B cell (primary cell): ENCODE results near the gene CERS5. TPM values are rescaled to one million over a fixed set of nuclear protein-coding genes. Genes with fewer than 3 reads are reported as not detected.

Experiments used
- ATAC-seq: fragments of 200-7000 bp; cut with Tn5 transposase; one replicate; pipeline ENCODE4 v1.10.0; 2021; ENCODE audit warnings: low read depth, mild to moderate bottlenecking, moderate number of reproducible peaks, moderate library complexity
- CTCF ChIA-PET: fragments of 350-600 bp; sonication (Branson Sonifier 250); formaldehyde crosslinking; loops from one replicate; lab custom pipeline; 2021; ENCODE audit warnings: antibody characterized with exemption, inconsistent platforms; lab: Charles Lee
- POLR2A ChIA-PET: fragments of 350-600 bp; sonication (Branson Sonifier 250); formaldehyde crosslinking; loops from one replicate; lab custom pipeline; 2021; ENCODE audit warnings: antibody characterized with exemption; lab: Charles Lee
- DNase-seq: peaks from one replicate; pipeline ENCODE4 v3.0.0; 2013
- H2AFZ ChIP-seq: 2 replicates; pipeline ENCODE4 v1.6.1; 2012; ENCODE audit warnings: mild to moderate bottlenecking, low read depth, low read length; ENCODE audit not compliant: insufficient read depth, poor library complexity, severe bottlenecking
- H3K27ac ChIP-seq, 2 donors: 1 replicate in 1 of 2; 2 replicates in 1 of 2; pipeline ENCODE4 v1.5.1; 2012 to 2013; ENCODE audit warnings: low read length in 2 of 2, mild to moderate bottlenecking in 2 of 2, moderate library complexity in 1 of 2
- H3K27me3 ChIP-seq, 4 experiments: fragments of 200-600 bp in 1 of 4; sonication (generic) in 1 of 4; replicated peaks in 1 of 4; 1 replicate in 2 of 4; 2 replicates in 2 of 4; pipeline versions ENCODE4 v1.6.1 to v1.7.0; 2013 to 2016; ENCODE audit warnings: low read length in 3 of 4, mild to moderate bottlenecking in 2 of 4, mixed read lengths in 1 of 4, moderate library complexity in 1 of 4; ENCODE audit not compliant: insufficient read depth in 4 of 4, control insufficient read depth in 3 of 4; ENCODE audit errors: control extremely low read depth in 1 of 4
- H3K36me3 ChIP-seq, 2 experiments: replicated peaks in 1 of 2; 1 replicate in 1 of 2; 2 replicates in 1 of 2; pipeline versions ENCODE4 v1.6.1 to v1.7.1; 2013; ENCODE audit warnings: low read length in 1 of 2; ENCODE audit not compliant: insufficient read depth in 2 of 2, control insufficient read depth in 1 of 2; ENCODE audit errors: control extremely low read depth in 1 of 2, extremely low read depth in 1 of 2
- H3K4me1 ChIP-seq, 2 donors: fragments of 200-600 bp in 1 of 2; sonication (generic) in 1 of 2; 1 replicate in 1 of 2; 2 replicates in 1 of 2; pipeline versions ENCODE4 v1.5.1 to v1.6.1; 2013 to 2017; ENCODE audit warnings: low read length in 2 of 2; ENCODE audit not compliant: control insufficient read depth in 2 of 2, insufficient read depth in 2 of 2
- H3K4me2 ChIP-seq: replicated peaks from 2 replicates; pipeline ENCODE3; 2012; ENCODE audit warnings: mild to moderate bottlenecking, low read depth, low read length; ENCODE audit not compliant: poor library complexity, severe bottlenecking
- H3K4me3 ChIP-seq, 5 experiments: fragments of 200-600 bp in 1 of 5; sonication (generic) in 1 of 5; 1 replicate in 3 of 5; 2 replicates in 2 of 5; pipeline versions ENCODE4 v1.5.1 to v1.7.0; 2011 to 2016; ENCODE audit warnings: low read length in 4 of 5, mild to moderate bottlenecking in 4 of 5, low read depth in 2 of 5, control low read depth in 1 of 5, moderate library complexity in 1 of 5; ENCODE audit not compliant: insufficient read depth in 1 of 5; ENCODE audit errors: control extremely low read depth in 1 of 5, extremely low read depth in 1 of 5
- H3K79me2 ChIP-seq: fragments of 200-600 bp; sonication (generic); one replicate; pipeline ENCODE4 v1.6.0; 2016; ENCODE audit warnings: low read length; ENCODE audit not compliant: control insufficient read depth, insufficient read depth
- H3K9ac ChIP-seq: fragments of 200-600 bp; sonication (generic); 2 replicates; pipeline ENCODE4 v1.6.1; 2017; ENCODE audit warnings: mild to moderate bottlenecking, low read length, moderate library complexity
- H3K9me3 ChIP-seq, 3 donors: one replicate each; pipeline versions ENCODE4 v1.6.1 to v1.7.1; 2013; ENCODE audit warnings: low read length in 2 of 3; ENCODE audit not compliant: control insufficient read depth in 2 of 3, insufficient read depth in 1 of 3; ENCODE audit errors: control extremely low read depth in 1 of 3
- H4K20me1 ChIP-seq: 2 replicates; pipeline ENCODE4 v1.6.0; 2012; ENCODE audit warnings: mild to moderate bottlenecking, low read length; ENCODE audit not compliant: insufficient read depth, control insufficient read depth, poor library complexity, severe bottlenecking
- H3K27ac Mint-ChIP-seq: one replicate; pipeline ENCODE4 v1.8.0; 2021; ENCODE audit warnings: mixed read lengths
- H3K27me3 Mint-ChIP-seq: one replicate; pipeline ENCODE4 v1.8.0; 2021; ENCODE audit warnings: mixed read lengths
- H3K4me1 Mint-ChIP-seq: one replicate; pipeline ENCODE4 v1.8.0; 2021; ENCODE audit warnings: mixed read lengths
- H3K4me3 Mint-ChIP-seq: one replicate; pipeline ENCODE4 v1.8.0; 2021; ENCODE audit warnings: mixed read lengths
- H3K9me3 Mint-ChIP-seq: one replicate; pipeline ENCODE4 v1.8.0; 2022; ENCODE audit warnings: mixed read lengths; ENCODE audit not compliant: insufficient read depth
- CTCF ChIP-seq: fragments of 200-600 bp; IDR thresholded peaks from one replicate; pipeline ENCODE4 v1.8.0; 2022; ENCODE audit warnings: antibody characterized with exemption, mild to moderate bottlenecking
- EZH2 ChIP-seq: IDR thresholded peaks from 2 replicates; pipeline ENCODE4 v1.6.1; 2012; ENCODE audit warnings: borderline replicate concordance, low read depth, mild to moderate bottlenecking, moderate library complexity, low read length; ENCODE audit not compliant: insufficient read depth, poor library complexity, severe bottlenecking
- WGBS: methylation state at CpG from one replicate; pipeline ENCODE4 v1.1.5; 2013; ENCODE audit warnings: missing lambda C conversion rate; ENCODE audit not compliant: insufficient coverage; 5-methylcytosine and 5-hydroxymethylcytosine counted together
- intact Hi-C: fragments of 100-400 bp; cut with micrococcal nuclease; formaldehyde crosslinking; loops from one replicate; pipeline ENCODE4 v1.10.0; 2022
- polyA plus RNA-seq: library from polyadenylated mRNA; depleted of rRNA; stranded (reverse); fragments of >200 nt; gene quantifications from 2 replicates; pipeline ENCODE4 v1.2.3, GENCODE V29; 2012
- total RNA-seq, 2 donors: library from RNA; stranded (reverse); fragments of 120-200 nt in 1 of 2; gene quantifications; 1 replicate in 1 of 2; 2 replicates in 1 of 2; pipeline versions ENCODE4 v1.2.3 to v1.2.4, GENCODE V29; 2013 to 2022

CERS5 gene
- total and polyA plus RNA-seq, 2 donors (not counting 1 experiment from before 2014, with no cell fraction given): 32.3 to 72.0 TPM

GRCh38 chr12:50160643-50161042 is 6.5 kb downstream of the CERS5 start:
- TF ChIP-seq CTCF (no peak), EZH2 (no peak)
- DNase-seq: no peak
- Histone ChIP-seq H3K9ac (no peak overlapping the region), H3K79me2 (peaks cover 82% of the 10 kb centered on the region), H3K4me1 (peaks cover 3 to 4% of the 10 kb centered on the region in 2 donors), H4K20me1 (peaks cover 9% of the 10 kb centered on the region), H3K36me3 (peaks cover 2 to 3% of the 10 kb centered on the region in 2 experiments), H3K27me3 (no peaks in the 10 kb centered on the region), H3K27ac (peak overlapping the region in 1 of 2 donors; percentile 59), H3K9me3 (no peaks in the 10 kb centered on the region), H3K4me3 (no peak overlapping the region), H2AFZ (no peak overlapping the region), H3K4me2 (no peak overlapping the region)
- Mint-ChIP-seq H3K4me1 (peaks cover 17% of the 10 kb centered on the region), H3K4me3 (no peak overlapping the region), H3K27ac (no peak overlapping the region), H3K9me3 (no peaks in the 10 kb centered on the region), H3K27me3 (no peaks in the 10 kb centered on the region)
- CTCF ChIA-PET: interaction anchor here (0.6 kb wide), 1 partner anchor 93 kb away, joined by 3 read pairs; no protein-coding TSS in a partner anchor
- intact Hi-C loops: loop anchor here (10.0 kb wide), 1 partner anchor 316 kb away; the partner anchor contains the start of gene BCDIN3D
- POLR2A ChIA-PET: no interaction called here
- no peak for ATAC-seq

- Histone ChIP-seq H3K4me2 (no peak overlapping the region), H2AFZ (no peak overlapping the region), H3K79me2 (peaks cover 72% of the 10 kb centered on the region), H3K27me3 (no peaks in the 10 kb centered on the region), H3K4me1 (no peaks in the 10 kb centered on the region), H3K4me3 (no peak overlapping the region), H3K36me3 (peaks cover 2 to 3% of the 10 kb centered on the region in 2 experiments), H3K9ac (no peak overlapping the region), H3K9me3 (no peaks in the 10 kb centered on the region), H4K20me1 (no peaks in the 10 kb centered on the region), H3K27ac (no peak overlapping the region)
- TF ChIP-seq EZH2: no peak
- TF ChIP-seq CTCF: no peak
- Mint-ChIP-seq H3K27me3 (no peaks in the 10 kb centered on the region), H3K27ac (peak overlapping the region; percentile 8), H3K4me1 (peaks cover 7% of the 10 kb centered on the region), H3K4me3 (no peak overlapping the region), H3K9me3 (no peaks in the 10 kb centered on the region)
- no CpG with 5 or more reads among the region's 2 CpGs for WGBS
- POLR2A ChIA-PET: no interaction called here
- ATAC-seq: no peak
- no peak for DNase-seq
- CTCF ChIA-PET: interaction anchor here (0.9 to 1.2 kb wide), 3 partner anchors 47 to 69 kb away, joined by 3 to 5 read pairs (median 3); no protein-coding TSS in a partner anchor
- intact Hi-C loops: no loop called here
Observed at GRCh38 chr12:50157259-50157658, 9.9 kb downstream of the CERS5 start.
